Measurements from ENCODE around the gene OPA3.
"Not testable (repeated sequence)": the region's sequence is repeated elsewhere in the genome, so short reads cannot be mapped to it uniquely, and the experiment has no call there.

Gene OPA3

GRCh38 chr19:45584332-45585157, at the start of gene OPA3:
OPA3 (minus strand) TSS chr19:45584802; CDS start chr19:45584764, 38 bp downstream.
- DNase-seq (ENCODE audit: low read depth): peak; percentile 100
- peak within 1 kb of the TSS; percentile 83 for H3K4me3 ChIP-seq (ENCODE audit: low read length)
- TF ChIP-seq, protein P1, sequence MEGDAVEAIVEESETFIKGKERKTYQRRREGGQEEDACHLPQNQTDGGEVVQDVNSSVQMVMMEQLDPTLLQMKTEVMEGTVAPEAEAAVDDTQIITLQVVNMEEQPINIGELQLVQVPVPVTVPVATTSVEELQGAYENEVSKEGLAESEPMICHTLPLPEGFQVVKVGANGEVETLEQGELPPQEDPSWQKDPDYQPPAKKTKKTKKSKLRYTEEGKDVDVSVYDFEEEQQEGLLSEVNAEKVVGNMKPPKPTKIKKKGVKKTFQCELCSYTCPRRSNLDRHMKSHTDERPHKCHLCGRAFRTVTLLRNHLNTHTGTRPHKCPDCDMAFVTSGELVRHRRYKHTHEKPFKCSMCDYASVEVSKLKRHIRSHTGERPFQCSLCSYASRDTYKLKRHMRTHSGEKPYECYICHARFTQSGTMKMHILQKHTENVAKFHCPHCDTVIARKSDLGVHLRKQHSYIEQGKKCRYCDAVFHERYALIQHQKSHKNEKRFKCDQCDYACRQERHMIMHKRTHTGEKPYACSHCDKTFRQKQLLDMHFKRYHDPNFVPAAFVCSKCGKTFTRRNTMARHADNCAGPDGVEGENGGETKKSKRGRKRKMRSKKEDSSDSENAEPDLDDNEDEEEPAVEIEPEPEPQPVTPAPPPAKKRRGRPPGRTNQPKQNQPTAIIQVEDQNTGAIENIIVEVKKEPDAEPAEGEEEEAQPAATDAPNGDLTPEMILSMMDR (IDR thresholded peaks at IDR 0.05; ENCODE audit: insufficient read depth, low read depth, low read length, missing control alignments): no peak

GRCh38 chr19:45632468-45633196, 48.0 kb upstream of the OPA3 start:
- H3K4me3 ChIP-seq (ENCODE audit: low read length): no peak overlapping the region
- peak; percentile 99 for DNase-seq (ENCODE audit: low read depth)
- TF ChIP-seq, protein P1 (IDR thresholded peaks at IDR 0.05; ENCODE audit: insufficient read depth, low read depth, low read length, missing control alignments): no peak

- DNase-seq (ENCODE audit: low read depth): peak; percentile 96
- TF ChIP-seq, protein P1 (IDR thresholded peaks at IDR 0.05; ENCODE audit: insufficient read depth, low read depth, low read length, missing control alignments): no peak
- H3K4me3 ChIP-seq (ENCODE audit: low read length): no peak overlapping the region
Observed at GRCh38 chr19:45630463-45630862, 45.9 kb upstream of the OPA3 start.

- DNase-seq (ENCODE audit: low read depth): no peak
- H3K4me3 ChIP-seq (ENCODE audit: low read length): no peak overlapping the region
- TF ChIP-seq, protein P1 (IDR thresholded peaks at IDR 0.05; ENCODE audit: insufficient read depth, low read depth, low read length, missing control alignments): no peak
Observed at GRCh38 chr19:45629704-45630103, 45.1 kb upstream of the OPA3 start.

GRCh38 chr19:45628219-45628618, 43.6 kb upstream of the OPA3 start:
- DNase-seq (ENCODE audit: low read depth); H3K4me3 ChIP-seq (ENCODE audit: low read length): not testable (repeated sequence)

DNA sequence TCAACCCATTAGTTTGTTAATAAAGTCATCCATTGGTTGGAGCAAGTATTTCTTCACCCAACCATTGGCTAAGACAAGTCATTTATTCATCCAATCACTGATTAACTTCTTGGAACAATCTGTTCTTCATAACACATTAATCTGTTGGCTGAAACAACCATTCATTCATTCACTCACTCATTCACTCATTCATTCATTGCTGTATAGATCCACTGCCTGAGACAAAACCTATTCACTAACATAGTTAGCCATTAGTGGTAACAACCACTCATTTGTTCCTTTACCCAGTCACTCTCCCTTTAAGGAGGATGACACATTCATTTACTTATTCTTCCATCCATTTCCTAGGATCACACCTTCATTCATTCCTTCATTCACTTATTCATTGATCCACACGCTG, 39.4 kb upstream of the OPA3 start:
- H3K4me3 ChIP-seq (ENCODE audit: low read length): no peak overlapping the region
- no peak for DNase-seq (ENCODE audit: low read depth)
- TF ChIP-seq, protein P1 (IDR thresholded peaks at IDR 0.05; ENCODE audit: insufficient read depth, low read depth, low read length, missing control alignments): no peak

DNA sequence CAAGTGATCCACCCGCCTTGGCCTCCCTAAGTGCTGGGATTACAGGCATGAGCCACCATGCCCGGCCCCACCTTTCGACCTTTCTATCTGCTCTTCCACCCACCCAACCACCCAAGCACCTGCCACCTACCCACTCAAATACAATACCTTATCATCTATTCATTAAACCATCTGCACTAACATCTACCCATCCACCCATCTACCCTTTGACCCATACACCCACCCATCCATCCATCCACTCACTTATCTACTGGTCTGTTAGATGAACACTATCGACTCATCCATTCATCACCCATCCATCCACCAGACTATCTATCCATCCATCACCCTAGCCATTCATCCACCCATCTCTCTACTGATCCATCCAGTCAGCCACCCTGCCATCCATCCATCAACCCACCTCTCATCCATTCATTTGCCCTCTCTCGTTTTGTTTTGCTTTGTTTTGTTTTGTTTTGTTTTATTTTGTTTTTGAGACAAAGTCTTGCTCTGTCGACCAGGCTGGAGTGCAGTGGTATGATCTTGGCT, 37.4 kb upstream of the OPA3 start:
- no peak overlapping the region for H3K4me3 ChIP-seq (ENCODE audit: low read length)
- DNase-seq (ENCODE audit: low read depth): no peak
- TF ChIP-seq, protein P1 (IDR thresholded peaks at IDR 0.05; ENCODE audit: insufficient read depth, low read depth, low read length, missing control alignments): no peak
